CD4-positive, alpha-beta memory T cell (primary cell): ENCODE data around the gene CPA1. TPM values are rescaled to one million over a fixed set of nuclear protein-coding genes. Genes with fewer than 3 reads are reported as not detected.

ENCODE experiments used
- CTCF ChIA-PET: fragments of 350-600 bp; sonication (Branson Sonifier 250); formaldehyde crosslinking; loops from one replicate; lab custom pipeline; 2021; ENCODE audit warnings: inconsistent platforms; ENCODE audit not compliant: partially characterized antibody; lab: Charles Lee
- POLR2A ChIA-PET: fragments of 350-600 bp; sonication (Branson Sonifier 250); formaldehyde crosslinking; loops from one replicate; lab custom pipeline; 2021; ENCODE audit not compliant: partially characterized antibody; lab: Charles Lee
- DNase-seq, 5 donors: peaks; one replicate each; pipeline versions ENCODE4 v3.0.0 to v3.0.0-alpha.2; 2020 to 2022; ENCODE audit warnings: mixed read lengths in 1 of 5
- H3K27ac ChIP-seq: one replicate; pipeline ENCODE4 v1.7.0; 2013; ENCODE audit warnings: low read depth, low read length
- H3K27me3 ChIP-seq: 2 replicates; pipeline ENCODE4 v1.7.0; 2013; ENCODE audit warnings: mild to moderate bottlenecking, low read length, moderate library complexity; ENCODE audit not compliant: insufficient read depth
- H3K36me3 ChIP-seq: 2 replicates; pipeline ENCODE4 v1.7.0; 2013; ENCODE audit warnings: mild to moderate bottlenecking, low read length, moderate library complexity; ENCODE audit not compliant: insufficient read depth
- H3K4me1 ChIP-seq: 2 replicates; pipeline ENCODE4 v1.7.0; 2013; ENCODE audit warnings: mild to moderate bottlenecking, low read length, moderate library complexity; ENCODE audit not compliant: insufficient read depth
- H3K4me3 ChIP-seq, 2 donors: one replicate each; pipeline ENCODE4 v1.7.0; 2013; ENCODE audit warnings: low read length in 2 of 2, mild to moderate bottlenecking in 1 of 2
- H3K9me3 ChIP-seq, 2 donors: one replicate each; pipeline ENCODE4 v1.7.0; 2013; ENCODE audit warnings: low read length in 2 of 2, control low read depth in 1 of 2; ENCODE audit not compliant: control insufficient read depth in 1 of 2
- H3K27ac Mint-ChIP-seq, 7 donors: one replicate each; pipeline ENCODE4 v1.8.0; 2020 to 2021; ENCODE audit warnings: mixed read lengths in 7 of 7, mild to moderate bottlenecking in 6 of 7, inconsistent platforms in 3 of 7, moderate library complexity in 3 of 7
- H3K27me3 Mint-ChIP-seq, 2 donors: one replicate each; pipeline ENCODE4 v1.8.0; 2020 to 2021; ENCODE audit warnings: mixed read lengths in 2 of 2
- H3K36me3 Mint-ChIP-seq, 2 donors: one replicate each; pipeline ENCODE4 v1.8.0; 2020 to 2021; ENCODE audit warnings: mixed read lengths in 2 of 2, inconsistent platforms in 1 of 2, mild to moderate bottlenecking in 1 of 2
- H3K4me1 Mint-ChIP-seq, 4 donors: one replicate each; pipeline ENCODE4 v1.8.0; 2020 to 2021; ENCODE audit warnings: mixed read lengths in 4 of 4, mild to moderate bottlenecking in 1 of 4
- H3K4me3 Mint-ChIP-seq, 8 donors: one replicate each; pipeline ENCODE4 v1.8.0; 2020 to 2021; ENCODE audit warnings: mixed read lengths in 8 of 8, mild to moderate bottlenecking in 7 of 8, moderate library complexity in 6 of 8, inconsistent platforms in 3 of 8
- H3K9me3 Mint-ChIP-seq, 8 donors: one replicate each; pipeline ENCODE4 v1.8.0; 2020 to 2021; ENCODE audit warnings: mixed read lengths in 8 of 8, mild to moderate bottlenecking in 5 of 8, inconsistent platforms in 3 of 8, moderate library complexity in 1 of 8
- intact Hi-C: fragments of 100-400 bp; cut with micrococcal nuclease; formaldehyde crosslinking; loops from one replicate; pipeline ENCODE4 v1.15.1; 2023
- polyA plus RNA-seq, 2 donors: library from polyadenylated mRNA; unstranded; fragments of 300-500 nt; fragmentation: Illumina TruSeq; gene quantifications; one replicate each; pipeline ENCODE4 v1.2.3, GENCODE V29; 2021
- total RNA-seq, 2 experiments: library from RNA; stranded (reverse); gene quantifications; one replicate each; pipeline ENCODE4 v1.2.3, GENCODE V29; 2021

Gene CPA1
- total and polyA plus RNA-seq, 4 experiments from 2014 or later: not detected

DNA sequence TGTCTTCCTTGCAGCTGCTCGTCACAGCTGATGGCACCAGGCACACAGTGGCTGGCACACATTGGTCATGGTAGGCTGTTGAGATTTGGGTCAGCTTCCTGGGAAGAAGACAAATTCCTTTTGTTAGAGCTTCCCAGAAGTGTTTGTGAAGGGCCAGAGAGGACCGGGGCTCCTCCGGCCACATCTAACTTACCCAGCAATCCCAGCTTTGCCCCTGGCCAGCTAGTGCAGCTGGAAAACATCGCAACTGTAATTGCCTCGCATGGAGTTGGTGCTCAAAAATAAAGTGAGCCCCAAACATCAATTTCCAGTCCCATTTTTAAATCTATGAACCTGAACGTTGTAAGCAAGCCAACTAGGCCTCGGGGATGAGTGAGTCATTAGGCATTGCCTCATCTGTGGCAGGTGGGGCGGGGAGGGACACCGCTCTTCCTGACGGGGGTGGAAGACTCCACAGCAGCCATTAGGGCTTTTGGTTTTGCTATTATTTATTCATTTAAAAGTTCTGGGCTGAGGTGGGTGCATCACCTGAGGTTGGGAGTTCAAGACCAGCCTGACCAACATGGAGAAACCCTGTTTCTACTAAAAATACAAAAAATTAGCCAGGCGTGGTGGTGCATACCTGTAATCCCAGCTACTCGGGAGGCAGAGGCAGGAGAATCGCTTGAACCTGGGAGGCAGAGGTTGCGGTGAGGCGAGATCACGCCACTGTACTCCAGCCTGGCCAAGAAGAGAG, 23.2 kb upstream of the CPA1 start:
- ChIA-PET POLR2A (no interaction called here), CTCF (no interaction called here)
- H3K27ac Mint-ChIP-seq: peak overlapping the region in 1 of 7 donors; percentile 31
- H3K27ac ChIP-seq: no peak overlapping the region
- H3K4me1 ChIP-seq: no peaks in the 10 kb centered on the region
- intact Hi-C loops: no loop called here
- peaks cover 0 to 3% (median 1%) of the 10 kb centered on the region in 4 donors for H3K4me1 Mint-ChIP-seq
- no peaks in the 10 kb centered on the region for H3K27me3 ChIP-seq
- no peak for DNase-seq
- peaks cover 0 to 4% of the 10 kb centered on the region in 2 donors for H3K9me3 ChIP-seq
- no peaks in the 10 kb centered on the region for H3K36me3 ChIP-seq
- no peak overlapping the region for H3K4me3 Mint-ChIP-seq
- H3K27me3 Mint-ChIP-seq: peaks cover 5 to 9% of the 10 kb centered on the region in 2 donors
- H3K9me3 Mint-ChIP-seq: peaks cover 0 to 18% (median 12%) of the 10 kb centered on the region in 8 donors
- peaks cover 0 to 7% of the 10 kb centered on the region in 2 donors for H3K36me3 Mint-ChIP-seq
- no peak overlapping the region for H3K4me3 ChIP-seq

DNA sequence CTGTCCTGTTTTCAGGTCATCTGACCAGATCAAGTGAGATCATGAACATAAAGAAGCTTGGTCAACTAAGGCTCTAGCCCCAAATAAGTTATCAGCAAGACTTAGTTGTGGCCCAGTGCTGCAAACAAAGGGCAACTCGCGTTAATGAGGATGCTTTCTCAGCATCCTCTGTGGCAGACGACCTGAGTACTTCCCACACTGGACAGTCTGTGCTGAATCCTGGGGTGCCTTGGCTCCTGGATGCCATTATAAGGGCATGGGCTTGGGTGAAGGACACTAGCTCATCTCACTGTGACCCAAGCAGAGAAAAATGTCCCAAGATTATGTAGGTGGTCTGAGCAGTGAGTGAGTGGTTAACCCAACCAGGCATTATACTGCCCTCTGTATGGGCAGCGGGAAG, 21.8 kb upstream of the CPA1 start:
- POLR2A ChIA-PET: no interaction called here
- Mint-ChIP-seq H3K36me3 (peaks cover 0 to 7% of the 10 kb centered on the region in 2 donors), H3K9me3 (peaks cover 0 to 18% (median 12%) of the 10 kb centered on the region in 8 donors), H3K27ac (no peak overlapping the region), H3K4me1 (peaks cover 0 to 1% (median 0%) of the 10 kb centered on the region in 4 donors), H3K27me3 (peaks cover 4 to 7% of the 10 kb centered on the region in 2 donors), H3K4me3 (no peak overlapping the region)
- H3K36me3 ChIP-seq: no peaks in the 10 kb centered on the region
- DNase-seq: no peak
- no peaks in the 10 kb centered on the region for H3K27me3 ChIP-seq
- H3K9me3 ChIP-seq: peaks cover 0 to 4% of the 10 kb centered on the region in 2 donors
- intact Hi-C loops: no loop called here
- H3K27ac ChIP-seq: no peak overlapping the region
- CTCF ChIA-PET: no interaction called here
- no peak overlapping the region for H3K4me3 ChIP-seq
- no peaks in the 10 kb centered on the region for H3K4me1 ChIP-seq

DNA sequence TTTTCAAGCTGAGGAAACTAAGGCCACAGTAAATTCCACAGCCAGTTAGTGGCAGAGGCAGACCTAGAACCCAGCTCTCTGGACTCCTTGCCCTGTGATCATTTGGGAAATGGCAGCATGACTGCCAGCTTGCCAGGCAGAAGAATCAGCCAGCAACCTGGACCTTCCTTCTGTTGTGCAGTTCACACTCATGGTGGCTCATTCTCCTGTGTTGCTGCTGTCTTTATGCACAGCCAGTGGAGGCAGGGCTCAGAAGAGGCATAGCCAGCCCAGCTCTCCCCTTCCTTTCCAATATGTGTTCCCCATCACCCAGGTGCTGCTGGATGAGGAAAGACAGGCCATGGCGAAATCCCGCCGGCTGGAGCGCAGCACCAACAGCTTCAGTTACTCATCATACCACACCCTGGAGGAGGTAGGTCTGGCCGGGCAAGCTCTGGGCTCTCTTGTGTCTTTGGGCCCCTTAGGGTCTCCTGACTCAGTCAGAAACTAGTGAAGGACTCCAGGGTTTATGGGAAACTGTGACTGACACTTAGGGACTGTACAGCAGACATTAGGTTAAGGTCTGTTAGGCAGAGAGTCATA, 20.9 kb upstream of the CPA1 start:
- Histone ChIP-seq H3K4me3 (no peak overlapping the region), H3K36me3 (no peaks in the 10 kb centered on the region), H3K27ac (no peak overlapping the region), H3K9me3 (peaks cover 0 to 4% of the 10 kb centered on the region in 2 donors), H3K27me3 (no peaks in the 10 kb centered on the region), H3K4me1 (no peaks in the 10 kb centered on the region)
- Mint-ChIP-seq H3K36me3 (peaks cover 0 to 7% of the 10 kb centered on the region in 2 donors), H3K27me3 (peaks cover 3 to 5% of the 10 kb centered on the region in 2 donors), H3K9me3 (peaks cover 0 to 18% (median 12%) of the 10 kb centered on the region in 8 donors), H3K4me3 (no peak overlapping the region), H3K27ac (peak overlapping the region in 1 of 7 donors; percentile 78), H3K4me1 (no peaks in the 10 kb centered on the region)
- CTCF ChIA-PET: no interaction called here
- intact Hi-C loops: no loop called here
- POLR2A ChIA-PET: no interaction called here
- DNase-seq: no peak

DNA sequence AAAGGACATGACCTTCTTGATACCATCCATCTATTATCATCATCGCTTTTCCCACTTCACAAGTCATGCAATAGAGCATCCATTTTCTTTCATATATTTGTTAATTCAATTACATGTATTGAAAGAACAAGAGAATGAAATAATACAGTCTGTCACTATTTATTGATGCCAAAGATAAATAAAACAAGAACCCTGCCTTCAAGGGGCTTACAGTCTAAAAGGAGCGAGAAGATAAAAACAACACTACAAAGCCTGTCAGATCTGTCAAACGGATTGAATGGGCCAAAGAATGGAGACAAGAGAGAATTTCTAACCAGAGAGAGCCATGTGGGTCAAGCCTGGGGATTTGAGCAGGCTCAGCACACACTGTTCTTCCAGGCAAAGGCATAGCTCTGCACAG, 19.8 kb upstream of the CPA1 start:
- H3K9me3 ChIP-seq: peaks cover 0 to 4% of the 10 kb centered on the region in 2 donors
- peaks cover 3 to 5% of the 10 kb centered on the region in 2 donors for H3K27me3 Mint-ChIP-seq

DNA sequence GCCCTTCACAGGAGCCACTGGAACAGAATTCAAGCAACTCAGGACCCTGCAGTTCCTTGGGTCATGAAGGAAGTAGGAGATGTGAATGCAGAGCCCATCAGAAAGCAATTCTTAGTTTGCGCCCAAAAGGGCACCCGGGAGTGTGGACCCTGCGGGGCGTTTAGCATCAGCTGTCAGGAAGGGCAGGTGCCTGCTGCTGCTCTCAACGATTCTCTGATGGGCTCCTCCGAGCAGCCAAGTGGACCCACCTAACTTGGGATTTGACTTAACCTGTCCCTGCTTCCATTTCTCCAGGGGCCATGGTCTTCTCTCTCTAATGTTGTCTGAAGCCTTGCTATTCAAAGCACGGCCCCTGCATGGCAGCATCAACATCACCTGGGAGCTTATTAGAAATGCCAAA, 18.6 kb upstream of the CPA1 start:
- Mint-ChIP-seq H3K27ac (no peak overlapping the region), H3K4me3 (no peak overlapping the region), H3K9me3 (peaks cover 0 to 18% (median 12%) of the 10 kb centered on the region in 8 donors), H3K4me1 (peaks cover 0 to 7% (median 0%) of the 10 kb centered on the region in 4 donors), H3K27me3 (peaks cover 3% of the 10 kb centered on the region in 2 donors), H3K36me3 (peaks cover 0 to 7% of the 10 kb centered on the region in 2 donors)
- Histone ChIP-seq H3K27ac (no peak overlapping the region), H3K4me3 (no peak overlapping the region), H3K4me1 (no peaks in the 10 kb centered on the region), H3K36me3 (no peaks in the 10 kb centered on the region), H3K27me3 (no peaks in the 10 kb centered on the region), H3K9me3 (peaks cover 0 to 4% of the 10 kb centered on the region in 2 donors)
- intact Hi-C loops: no loop called here
- no peak for DNase-seq
- CTCF ChIA-PET: no interaction called here
- POLR2A ChIA-PET: no interaction called here

More for the DNA sequence above, 19.8 kb upstream of the CPA1 start:
- Histone ChIP-seq H3K27ac (no peak overlapping the region), H3K4me1 (no peaks in the 10 kb centered on the region), H3K4me3 (no peak overlapping the region), H3K36me3 (no peaks in the 10 kb centered on the region), H3K27me3 (no peaks in the 10 kb centered on the region)
- DNase-seq: no peak
- peaks cover 0 to 7% of the 10 kb centered on the region in 2 donors for H3K36me3 Mint-ChIP-seq
- no peak overlapping the region for H3K4me3 Mint-ChIP-seq
- H3K9me3 Mint-ChIP-seq: peaks cover 0 to 18% (median 12%) of the 10 kb centered on the region in 8 donors
- H3K27ac Mint-ChIP-seq: no peak overlapping the region
- ChIA-PET CTCF (no interaction called here), POLR2A (no interaction called here)
- H3K4me1 Mint-ChIP-seq: peaks cover 0 to 4% (median 0%) of the 10 kb centered on the region in 4 donors
- intact Hi-C loops: no loop called here

DNA sequence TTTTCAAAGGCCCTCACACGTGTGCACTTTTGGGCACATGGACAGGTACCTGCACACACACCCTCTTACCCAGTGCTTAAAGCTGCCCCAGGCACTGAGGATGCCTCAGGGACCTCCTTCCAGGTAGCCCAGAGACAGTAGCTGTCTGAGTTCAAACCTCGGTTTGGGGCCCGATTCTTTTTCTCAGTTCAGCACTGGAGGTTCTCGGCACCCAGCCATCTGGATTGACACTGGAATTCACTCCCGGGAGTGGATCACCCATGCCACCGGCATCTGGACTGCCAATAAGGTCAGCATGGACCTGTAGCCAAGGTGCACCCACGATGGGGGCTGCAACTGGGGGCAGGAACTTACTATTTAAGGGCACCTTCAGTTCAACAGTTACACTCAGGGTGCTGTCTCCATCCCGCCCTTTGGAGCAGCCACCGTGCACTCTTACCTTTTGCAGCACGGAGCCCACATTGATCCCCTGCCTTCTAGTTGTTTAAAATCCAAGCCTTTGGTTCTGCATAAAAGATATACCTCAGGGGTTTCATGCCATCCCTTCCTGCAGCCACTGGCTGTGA, 18.0 kb upstream of the CPA1 start:
- intact Hi-C loops: no loop called here
- DNase-seq: no peak

More for the DNA sequence above, 18.0 kb upstream of the CPA1 start:
- CTCF ChIA-PET: no interaction called here
- Histone ChIP-seq H3K27me3 (no peaks in the 10 kb centered on the region), H3K9me3 (peaks cover 0 to 4% of the 10 kb centered on the region in 2 donors), H3K27ac (no peak overlapping the region), H3K36me3 (no peaks in the 10 kb centered on the region), H3K4me3 (no peak overlapping the region), H3K4me1 (no peaks in the 10 kb centered on the region)
- Mint-ChIP-seq H3K36me3 (peaks cover 0 to 7% of the 10 kb centered on the region in 2 donors), H3K4me3 (no peak overlapping the region), H3K27ac (no peak overlapping the region), H3K9me3 (peaks cover 0 to 18% (median 12%) of the 10 kb centered on the region in 8 donors), H3K27me3 (peaks cover 3% of the 10 kb centered on the region in 2 donors), H3K4me1 (peaks cover 0 to 13% (median 3%) of the 10 kb centered on the region in 4 donors)
- POLR2A ChIA-PET: no interaction called here
